A673 (cell line): Measurements from ENCODE around the gene GSTT4.

Experiments
- CTCF ChIP-seq: fragments of 300-800, 200-600 bp; sonication (generic); conservative IDR thresholded peaks from 2 replicates; pipeline ENCODE4 v1.5.1; 2017; ENCODE audit warnings: low read depth, mild to moderate bottlenecking, antibody characterized with exemption, low read length, moderate library complexity, mixed read lengths
- EZH2 ChIP-seq: fragments of 200-600 bp; sonication (generic); IDR thresholded peaks from 2 replicates; pipeline ENCODE4 v1.6.1; 2017; ENCODE audit warnings: borderline replicate concordance, low read depth, mild to moderate bottlenecking, mixed read lengths, antibody characterized with exemption, low read length; ENCODE audit not compliant: poor library complexity, severe bottlenecking

- TF ChIP-seq CTCF (no peak), EZH2 (no peak)
Measured at GRCh38 chr22:24037851-24038765, 32.9 kb upstream of the GSTT4 start.
